GOT3 (cell line): ENCODE data around the gene WAPL.
"Not testable (repeated sequence)": the region's sequence is repeated elsewhere in the genome, so short reads cannot be mapped to it uniquely, and the experiment has no call there.

Source experiments
- DNase-seq: peaks from one replicate; lab custom pipeline; 2025; ENCODE audit warnings: mixed read lengths; lab: John Stamatoyannopoulos, UW

The WAPL gene

GRCh38 chr10:86389441-86390193 lies 132.0 kb downstream of the WAPL start:
- DNase-seq: no peak

- not testable (repeated sequence) for DNase-seq
Measured at GRCh38 chr10:86389109-86389440, 132.5 kb downstream of the WAPL start.

GRCh38 chr10:86388119-86388704 lies 133.4 kb downstream of the WAPL start:
- no peak for DNase-seq

GRCh38 chr10:86387178-86387794 lies 134.3 kb downstream of the WAPL start:
- DNase-seq: no peak

GRCh38 chr10:86385806-86386205 lies 135.8 kb downstream of the WAPL start:
- DNase-seq: no peak
